ENCODE data around the gene INSR. TPM values are rescaled to one million over a fixed set of nuclear protein-coding genes. Genes with fewer than 3 reads are reported as not detected.

INSR gene
- total RNA-seq, 1 experiment from 2014 or later, result 22.6 TPM

DNA sequence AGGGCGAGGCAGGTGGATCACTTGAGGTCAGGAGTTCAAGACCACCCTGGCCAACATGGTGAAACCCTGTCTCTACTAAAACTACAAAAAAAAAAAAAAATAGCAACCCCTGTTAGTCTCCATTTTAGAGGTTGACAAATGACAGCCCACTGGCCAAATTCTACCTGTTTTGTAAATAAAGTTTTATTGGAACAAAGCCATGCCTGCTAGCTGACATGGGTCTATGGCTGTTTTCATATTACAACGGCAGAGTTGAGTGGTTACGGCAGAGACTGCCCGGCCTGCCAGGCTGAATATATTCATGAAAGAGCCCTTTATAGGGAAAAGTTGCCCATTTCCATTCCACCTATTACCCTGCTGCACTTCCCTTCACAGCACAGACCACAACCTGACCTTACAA, 121.4 kb downstream of the INSR start:
- no peak for DNase-seq
- Mint-ChIP-seq H3K27ac (ENCODE audit: unreplicated experiment) (no peak overlapping the region), H3K9me3 (ENCODE audit: unreplicated experiment) (no peaks in the 10 kb centered on the region), H3K27me3 (ENCODE audit: insufficient read depth, unreplicated experiment) (no peaks in the 10 kb centered on the region), H3K4me3 (ENCODE audit: unreplicated experiment) (no peak overlapping the region), H3K36me3 (ENCODE audit: insufficient read depth, unreplicated experiment) (peaks cover 25% of the 10 kb centered on the region), H3K4me1 (ENCODE audit: low read depth, unreplicated experiment) (no peaks in the 10 kb centered on the region)
- ChIA-PET POLR2A (no interaction called here), CTCF (interaction anchor here (0.7 kb wide), 1 partner anchor 182 kb away, joined by 3 read pairs; no protein-coding TSS in a partner anchor)
- H3K9me3 ChIP-seq, result no peaks in the 10 kb centered on the region
- BruUV-seq (replicated peaks), result no TSS peak
- intact Hi-C loops (cut with micrococcal nuclease; ENCODE audit: unreplicated experiment), result no loop called here
- H3K36me3 ChIP-seq (ENCODE audit: control insufficient read depth, insufficient read depth, low read length), result peaks cover 8% of the 10 kb centered on the region
- TF ChIP-seq, protein P1, sequence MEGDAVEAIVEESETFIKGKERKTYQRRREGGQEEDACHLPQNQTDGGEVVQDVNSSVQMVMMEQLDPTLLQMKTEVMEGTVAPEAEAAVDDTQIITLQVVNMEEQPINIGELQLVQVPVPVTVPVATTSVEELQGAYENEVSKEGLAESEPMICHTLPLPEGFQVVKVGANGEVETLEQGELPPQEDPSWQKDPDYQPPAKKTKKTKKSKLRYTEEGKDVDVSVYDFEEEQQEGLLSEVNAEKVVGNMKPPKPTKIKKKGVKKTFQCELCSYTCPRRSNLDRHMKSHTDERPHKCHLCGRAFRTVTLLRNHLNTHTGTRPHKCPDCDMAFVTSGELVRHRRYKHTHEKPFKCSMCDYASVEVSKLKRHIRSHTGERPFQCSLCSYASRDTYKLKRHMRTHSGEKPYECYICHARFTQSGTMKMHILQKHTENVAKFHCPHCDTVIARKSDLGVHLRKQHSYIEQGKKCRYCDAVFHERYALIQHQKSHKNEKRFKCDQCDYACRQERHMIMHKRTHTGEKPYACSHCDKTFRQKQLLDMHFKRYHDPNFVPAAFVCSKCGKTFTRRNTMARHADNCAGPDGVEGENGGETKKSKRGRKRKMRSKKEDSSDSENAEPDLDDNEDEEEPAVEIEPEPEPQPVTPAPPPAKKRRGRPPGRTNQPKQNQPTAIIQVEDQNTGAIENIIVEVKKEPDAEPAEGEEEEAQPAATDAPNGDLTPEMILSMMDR (IDR thresholded peaks at IDR 0.05; ENCODE audit: insufficient read depth in 1 of 2, low read depth in 1 of 2, low read length in 1 of 2, severe bottlenecking in 1 of 2, unreplicated experiment in 1 of 2), result no peak
- H3K27me3 ChIP-seq (replicated peaks; ENCODE audit: control insufficient read depth, insufficient read depth, low read length), result no peaks in the 10 kb centered on the region
- H3K4me3 ChIP-seq (ENCODE audit: low read depth, low read length), result no peak overlapping the region
- H3K4me1 ChIP-seq, result no peaks in the 10 kb centered on the region

DNA sequence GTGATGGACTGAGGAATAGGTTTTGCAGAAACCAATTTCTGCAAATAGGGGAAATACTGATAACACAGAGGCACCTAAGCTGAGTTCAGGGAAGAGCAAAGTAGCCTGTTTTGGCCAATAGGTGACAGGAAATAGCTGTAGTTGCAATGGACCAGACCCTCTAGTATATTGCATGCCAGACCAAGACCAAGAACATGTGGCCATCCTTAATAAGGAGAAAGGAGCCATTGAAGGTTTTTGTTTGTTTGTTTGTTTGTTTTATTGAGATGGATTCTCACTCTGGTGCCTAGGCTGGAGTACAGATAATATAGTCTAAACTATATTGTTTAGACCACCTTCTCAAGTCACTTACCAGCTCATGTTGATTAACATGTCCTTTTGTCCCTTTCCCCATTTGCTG, 123.2 kb downstream of the INSR start:
- no peaks in the 10 kb centered on the region for H3K4me1 Mint-ChIP-seq (ENCODE audit: low read depth, unreplicated experiment)
- no peak overlapping the region for H3K27ac Mint-ChIP-seq (ENCODE audit: unreplicated experiment)
- DNase-seq, result no peak
- BruUV-seq (replicated peaks), result no TSS peak
- no peak overlapping the region for H3K4me3 Mint-ChIP-seq (ENCODE audit: unreplicated experiment)
- Histone ChIP-seq H3K36me3 (ENCODE audit: control insufficient read depth, insufficient read depth, low read length) (peaks cover 8% of the 10 kb centered on the region), H3K4me1 (no peaks in the 10 kb centered on the region), H3K27me3 (replicated peaks; ENCODE audit: control insufficient read depth, insufficient read depth, low read length) (no peaks in the 10 kb centered on the region), H3K4me3 (ENCODE audit: low read depth, low read length) (no peak overlapping the region), H3K9me3 (no peaks in the 10 kb centered on the region)
- peaks cover 31% of the 10 kb centered on the region for H3K36me3 Mint-ChIP-seq (ENCODE audit: insufficient read depth, unreplicated experiment)
- no peaks in the 10 kb centered on the region for H3K9me3 Mint-ChIP-seq (ENCODE audit: unreplicated experiment)
- ChIA-PET POLR2A (no interaction called here), CTCF (no interaction called here)
- H3K27me3 Mint-ChIP-seq (ENCODE audit: insufficient read depth, unreplicated experiment), result no peaks in the 10 kb centered on the region
- intact Hi-C loops (cut with micrococcal nuclease; ENCODE audit: unreplicated experiment), result no loop called here
- TF ChIP-seq, protein P1 (IDR thresholded peaks at IDR 0.05; ENCODE audit: insufficient read depth in 1 of 2, low read depth in 1 of 2, low read length in 1 of 2, severe bottlenecking in 1 of 2, unreplicated experiment in 1 of 2), result no peak

DNA sequence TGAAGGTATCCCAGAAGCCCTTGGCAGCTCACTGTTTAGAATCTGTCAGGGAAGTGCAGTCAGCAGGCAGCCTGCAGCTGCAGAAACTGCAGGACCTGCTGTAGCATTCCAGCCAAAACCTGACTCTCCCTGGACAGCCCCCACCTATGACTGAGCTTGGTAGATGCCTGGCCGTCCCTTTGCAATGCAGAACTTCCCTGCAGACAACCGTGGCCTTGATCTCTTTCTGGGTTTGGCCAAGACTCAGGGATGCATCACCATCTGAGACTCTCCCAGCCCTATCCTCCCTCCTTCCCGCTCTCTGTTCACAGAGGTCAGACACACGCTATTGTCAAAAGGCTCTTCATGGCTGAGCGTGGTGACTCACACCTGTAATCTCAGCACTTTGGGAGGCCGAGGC, 125.3 kb downstream of the INSR start:
- H3K9me3 Mint-ChIP-seq (ENCODE audit: unreplicated experiment), result no peaks in the 10 kb centered on the region
- Histone ChIP-seq H3K4me1 (no peaks in the 10 kb centered on the region), H3K27me3 (replicated peaks; ENCODE audit: control insufficient read depth, insufficient read depth, low read length) (no peaks in the 10 kb centered on the region), H3K9me3 (no peaks in the 10 kb centered on the region), H3K36me3 (ENCODE audit: control insufficient read depth, insufficient read depth, low read length) (peaks cover 8% of the 10 kb centered on the region), H3K4me3 (ENCODE audit: low read depth, low read length) (no peak overlapping the region)
- H3K36me3 Mint-ChIP-seq (ENCODE audit: insufficient read depth, unreplicated experiment), result peaks cover 33% of the 10 kb centered on the region
- CTCF ChIA-PET, result no interaction called here
- no peak for DNase-seq
- TF ChIP-seq, protein P1 (IDR thresholded peaks at IDR 0.05; ENCODE audit: insufficient read depth in 1 of 2, low read depth in 1 of 2, low read length in 1 of 2, severe bottlenecking in 1 of 2, unreplicated experiment in 1 of 2), result no peak
- intact Hi-C loops (cut with micrococcal nuclease; ENCODE audit: unreplicated experiment), result no loop called here
- H3K4me1 Mint-ChIP-seq (ENCODE audit: low read depth, unreplicated experiment), result no peaks in the 10 kb centered on the region
- no TSS peak for BruUV-seq (replicated peaks)
- POLR2A ChIA-PET, result no interaction called here
- no peak overlapping the region for H3K4me3 Mint-ChIP-seq (ENCODE audit: unreplicated experiment)
- H3K27me3 Mint-ChIP-seq (ENCODE audit: insufficient read depth, unreplicated experiment), result no peaks in the 10 kb centered on the region
- H3K27ac Mint-ChIP-seq (ENCODE audit: unreplicated experiment), result no peak overlapping the region

Data from Caco-2 (cell line).